A549 treated with Hydrocortisone at 1 μM for 4 hours (cell line): Measurements from ENCODE around the gene TEX101. TPM values are rescaled to one million over a fixed set of nuclear protein-coding genes. Genes with fewer than 3 reads are reported as not detected.

Source experiments
- total RNA-seq: library from RNA; stranded (reverse); fragments of 200-300 nt; extraction: Qiagen RNA extraction; gene quantifications from 5 replicates; pipeline ENCODE4 v1.2.3, GENCODE V29; 2022

TEX101 gene, protein sequence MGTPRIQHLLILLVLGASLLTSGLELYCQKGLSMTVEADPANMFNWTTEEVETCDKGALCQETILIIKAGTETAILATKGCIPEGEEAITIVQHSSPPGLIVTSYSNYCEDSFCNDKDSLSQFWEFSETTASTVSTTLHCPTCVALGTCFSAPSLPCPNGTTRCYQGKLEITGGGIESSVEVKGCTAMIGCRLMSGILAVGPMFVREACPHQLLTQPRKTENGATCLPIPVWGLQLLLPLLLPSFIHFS
- total RNA-seq: not detected in 5 replicates

DNA sequence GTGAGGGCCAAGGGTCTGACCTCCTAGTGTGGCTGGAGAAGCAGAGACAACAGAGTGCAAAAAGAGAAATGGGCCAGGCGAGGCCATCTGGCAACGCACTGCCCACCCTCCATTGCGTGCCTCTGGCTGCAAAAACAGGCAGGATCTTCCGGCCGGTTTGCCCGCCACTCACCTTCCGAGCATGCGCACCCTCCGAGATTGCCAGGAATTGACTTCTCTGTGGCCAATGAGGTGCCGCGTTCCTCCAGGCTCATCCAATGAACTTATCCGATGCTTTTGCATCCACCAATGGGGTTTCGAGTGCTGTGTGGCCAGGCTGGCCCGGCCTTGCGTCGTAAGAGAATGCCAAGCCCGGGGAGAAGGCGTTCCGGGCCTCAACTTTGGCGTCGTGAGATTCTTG lies at the start of gene TEX101:
Gene TEX101 (plus strand): TSS at position 337 of the 400 bp plus-strand sequence. CDS start 1,030 bp downstream, outside the sequence.

DNA sequence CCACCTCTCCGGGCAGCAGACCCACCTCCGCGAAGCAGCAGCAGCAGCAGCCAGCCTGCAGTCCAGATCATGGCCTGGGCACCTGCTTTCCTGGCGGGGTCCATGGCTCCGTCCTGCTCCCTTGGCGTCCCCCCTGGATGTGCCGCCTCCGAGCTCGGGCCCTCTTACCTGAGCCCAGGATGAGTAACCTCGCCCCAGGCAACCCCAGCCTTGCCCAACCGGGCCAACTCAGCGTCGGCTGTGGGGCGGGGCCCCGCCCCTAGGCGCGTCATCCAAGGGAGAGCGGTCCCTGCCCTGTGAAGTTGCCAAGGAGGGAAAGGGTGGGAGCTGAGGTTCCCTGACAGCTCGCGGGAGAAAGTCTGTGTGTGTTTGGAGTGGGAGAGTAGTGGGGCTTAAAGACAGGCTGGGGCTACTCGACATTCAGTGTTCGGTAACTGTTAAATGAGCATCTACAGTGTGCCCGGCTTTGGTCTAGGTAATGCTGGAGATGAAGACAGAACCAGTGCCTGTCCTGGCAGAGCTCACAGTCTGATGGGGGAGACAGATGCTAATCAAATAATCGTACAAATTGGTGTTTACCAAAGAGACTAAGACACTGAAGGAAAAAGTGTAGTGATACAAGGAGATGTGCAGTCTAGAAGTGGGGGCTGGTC lies 50.9 kb downstream of the TEX101 start, which contains the start of gene LYPD3:
Gene LYPD3 (minus strand): TSS at position 141 of the 653 bp plus-strand sequence. CDS start 37 bp downstream, at position 104.

Other genes with a start within 250 kb of the TEX101 start
- gene PSG5, start 228.4 kb upstream of the TEX101 start, total RNA-seq: 0.40 to 0.95 TPM (median 0.58 TPM) in 5 replicates
- 0.56 to 0.91 TPM (median 0.74 TPM) in 5 replicates for gene PSG4, start 209.3 kb upstream of the TEX101 start, total RNA-seq
- gene PSG9, start 145.4 kb upstream of the TEX101 start, total RNA-seq: 0.05 to 0.16 TPM (median 0.11 TPM) in 4 of 5 replicates, not detected in the other
- gene CD177, start 61.2 kb upstream of the TEX101 start, total RNA-seq: 0.07 to 0.11 TPM (median 0.08 TPM) in 4 of 5 replicates, not detected in the other
- gene LYPD3, start 50.7 kb downstream of the TEX101 start, total RNA-seq: 0.27 to 0.63 TPM (median 0.30 TPM) in 5 replicates
- gene PHLDB3, start 89.9 kb downstream of the TEX101 start, total RNA-seq: 7.3 to 11.0 TPM (median 8.8 TPM) in 5 replicates
- 39.8 to 51.9 TPM (median 49.4 TPM) in 5 replicates for gene ETHE1, start 112.3 kb downstream of the TEX101 start, total RNA-seq
- 1.3 to 2.1 TPM (median 2.0 TPM) in 5 replicates for gene ZNF575, start 118.3 kb downstream of the TEX101 start, total RNA-seq
- gene XRCC1, start 160.6 kb downstream of the TEX101 start, total RNA-seq: 25.4 to 29.3 TPM (median 28.2 TPM) in 5 replicates
- gene PINLYP, start 160.9 kb downstream of the TEX101 start, total RNA-seq: 0.09 to 0.67 TPM (median 0.19 TPM) in 4 of 5 replicates, not detected in the other
- gene IRGQ, start 181.2 kb downstream of the TEX101 start, total RNA-seq: 4.8 to 7.7 TPM (median 5.9 TPM) in 5 replicates
- 12.8 to 21.4 TPM (median 19.3 TPM) in 5 replicates for gene ZNF576, start 181.7 kb downstream of the TEX101 start, total RNA-seq
- 0.71 to 0.94 TPM (median 0.84 TPM) in 5 replicates for gene SRRM5, start 197.2 kb downstream of the TEX101 start, total RNA-seq
- gene ZNF428, start 204.7 kb downstream of the TEX101 start, total RNA-seq: 41.8 to 62.6 TPM (median 62.3 TPM) in 5 replicates
- 7.7 to 11.6 TPM (median 8.9 TPM) in 5 replicates for gene CADM4, start 225.0 kb downstream of the TEX101 start, total RNA-seq